Measurements from ENCODE around the gene RIN3.

RIN3 gene

DNA sequence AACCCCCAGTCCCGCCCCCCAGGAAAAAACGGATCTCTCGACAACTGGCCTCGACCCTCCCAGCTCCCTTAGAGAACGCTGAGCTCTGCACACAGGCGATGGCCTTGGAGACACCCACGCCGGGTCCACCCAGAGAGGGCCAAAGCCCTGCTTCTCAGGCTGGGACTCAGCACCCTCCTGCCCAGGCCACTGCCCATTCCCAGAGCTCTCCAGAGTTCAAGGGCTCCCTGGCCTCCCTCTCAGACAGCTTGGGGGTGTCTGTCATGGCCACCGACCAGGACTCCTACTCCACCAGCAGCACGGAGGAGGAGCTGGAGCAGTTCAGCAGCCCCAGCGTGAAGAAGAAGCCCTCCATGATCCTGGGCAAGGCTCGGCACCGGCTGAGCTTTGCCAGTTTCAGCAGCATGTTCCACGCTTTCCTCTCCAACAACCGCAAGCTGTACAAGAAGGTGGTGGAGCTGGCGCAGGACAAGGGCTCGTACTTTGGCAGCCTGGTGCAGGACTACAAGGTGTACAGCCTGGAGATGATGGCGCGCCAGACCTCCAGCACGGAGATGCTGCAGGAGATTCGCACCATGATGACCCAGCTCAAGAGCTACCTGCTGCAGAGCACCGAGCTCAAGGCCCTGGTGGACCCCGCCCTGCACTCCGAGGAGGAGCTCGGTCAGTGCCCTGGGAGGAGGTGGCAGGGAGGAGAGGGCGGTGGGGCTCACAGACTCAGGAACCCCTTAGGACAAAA is 139.0 kb downstream of the RIN3 start:
- Mint-ChIP-seq H3K9me3 (no peaks in the 10 kb centered on the region), H3K4me3 (peak overlapping the region; percentile 99), H3K36me3 (ENCODE audit: low read depth) (peaks cover 56% of the 10 kb centered on the region), H3K27me3 (no peaks in the 10 kb centered on the region), H3K27ac (peak overlapping the region; percentile 96), H3K4me1 (peaks cover 83% of the 10 kb centered on the region)
- ATAC-seq, result no peak
- peak; percentile 34 for DNase-seq

DNA sequence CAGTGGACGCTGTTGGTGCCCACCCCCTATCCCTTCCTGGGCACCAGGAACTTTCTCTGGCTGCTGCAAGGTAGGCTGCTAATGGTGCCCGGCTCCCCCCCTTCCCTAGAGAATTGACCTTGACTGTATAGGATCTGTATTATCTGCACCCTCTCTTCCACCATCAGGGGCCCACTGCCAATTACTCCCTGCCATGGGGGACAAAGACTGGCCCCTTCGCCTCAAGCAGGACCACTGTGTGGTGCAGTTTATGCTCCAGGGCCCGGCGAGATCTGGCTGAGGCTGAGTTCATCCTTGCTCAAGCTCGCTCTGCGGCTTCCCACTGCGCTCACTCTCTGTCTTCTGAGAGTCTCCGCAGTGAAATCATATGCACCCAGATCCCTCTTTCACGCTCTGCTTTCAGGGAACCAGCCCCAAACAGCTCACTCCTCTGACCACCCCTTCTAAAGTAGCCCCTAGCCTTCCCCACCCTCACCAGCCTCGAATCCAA is 139.6 kb downstream of the RIN3 start:
- Mint-ChIP-seq H3K9me3 (no peaks in the 10 kb centered on the region), H3K27me3 (no peaks in the 10 kb centered on the region), H3K27ac (peak overlapping the region; percentile 96), H3K4me1 (peaks cover 82% of the 10 kb centered on the region), H3K4me3 (peak overlapping the region; percentile 99), H3K36me3 (ENCODE audit: low read depth) (peaks cover 60% of the 10 kb centered on the region)
- peak; percentile 47 for DNase-seq
- ATAC-seq, result no peak

DNA sequence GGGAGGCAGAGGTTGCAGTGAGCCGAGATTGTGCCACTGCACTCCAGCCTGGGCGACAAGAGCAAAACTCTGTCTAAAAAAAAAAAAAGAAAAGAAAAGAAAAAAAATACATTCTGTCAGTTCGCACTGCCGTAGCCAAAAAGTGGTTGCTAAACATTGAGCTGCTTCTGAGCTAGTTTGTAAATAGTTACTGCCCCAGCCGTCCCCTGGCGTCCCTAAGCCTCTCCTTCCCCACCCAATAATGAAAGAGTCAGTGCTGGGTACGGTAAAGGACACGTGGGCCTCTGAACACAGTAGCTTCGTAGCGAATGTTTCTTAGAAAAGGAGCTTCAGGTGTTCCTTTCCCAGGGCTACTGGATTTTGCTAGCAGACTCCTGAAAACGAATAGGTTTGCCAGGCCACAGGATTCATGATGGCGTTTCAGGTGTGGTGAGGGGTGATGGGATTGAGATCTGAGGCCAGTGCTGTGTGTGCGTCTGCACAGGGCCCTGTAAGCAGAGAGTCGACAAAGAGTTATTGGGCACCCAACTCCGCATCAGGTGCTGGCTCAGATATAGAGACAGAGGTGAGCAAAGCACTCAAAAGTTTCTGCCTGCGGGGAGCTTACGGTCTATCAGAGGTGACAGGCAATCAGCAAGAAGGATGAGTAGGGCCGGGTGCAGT is 140.8 kb downstream of the RIN3 start:
- no peaks in the 10 kb centered on the region for H3K9me3 Mint-ChIP-seq
- H3K27me3 Mint-ChIP-seq, result no peaks in the 10 kb centered on the region
- DNase-seq (no peak), ATAC-seq (no peak)
- peaks cover 58% of the 10 kb centered on the region for H3K36me3 Mint-ChIP-seq (ENCODE audit: low read depth)
- peak overlapping the region; percentile 99 for H3K4me3 Mint-ChIP-seq
- H3K27ac Mint-ChIP-seq, result peak overlapping the region; percentile 96
- peaks cover 82% of the 10 kb centered on the region for H3K4me1 Mint-ChIP-seq

GRCh38 chr14:92655419-92656201 is 142.0 kb downstream of the RIN3 start:
- no peaks in the 10 kb centered on the region for H3K9me3 Mint-ChIP-seq
- H3K4me1 Mint-ChIP-seq, result peaks cover 82% of the 10 kb centered on the region
- H3K4me3 Mint-ChIP-seq, result peak overlapping the region; percentile 99
- peaks cover 70% of the 10 kb centered on the region for H3K36me3 Mint-ChIP-seq (ENCODE audit: low read depth)
- H3K27ac Mint-ChIP-seq, result peak overlapping the region; percentile 82
- no peaks in the 10 kb centered on the region for H3K27me3 Mint-ChIP-seq
- ATAC-seq, result no peak
- peak; percentile 36 for DNase-seq

- Mint-ChIP-seq H3K27ac (peak overlapping the region; percentile 82), H3K36me3 (ENCODE audit: low read depth) (peaks cover 77% of the 10 kb centered on the region), H3K9me3 (no peaks in the 10 kb centered on the region), H3K27me3 (no peaks in the 10 kb centered on the region), H3K4me3 (peak overlapping the region; percentile 99), H3K4me1 (peaks cover 84% of the 10 kb centered on the region)
- ATAC-seq (no peak), DNase-seq (no peak)
These were observed 142.9 kb downstream of the RIN3 start for GRCh38 chr14:92656306-92657081.

DNA sequence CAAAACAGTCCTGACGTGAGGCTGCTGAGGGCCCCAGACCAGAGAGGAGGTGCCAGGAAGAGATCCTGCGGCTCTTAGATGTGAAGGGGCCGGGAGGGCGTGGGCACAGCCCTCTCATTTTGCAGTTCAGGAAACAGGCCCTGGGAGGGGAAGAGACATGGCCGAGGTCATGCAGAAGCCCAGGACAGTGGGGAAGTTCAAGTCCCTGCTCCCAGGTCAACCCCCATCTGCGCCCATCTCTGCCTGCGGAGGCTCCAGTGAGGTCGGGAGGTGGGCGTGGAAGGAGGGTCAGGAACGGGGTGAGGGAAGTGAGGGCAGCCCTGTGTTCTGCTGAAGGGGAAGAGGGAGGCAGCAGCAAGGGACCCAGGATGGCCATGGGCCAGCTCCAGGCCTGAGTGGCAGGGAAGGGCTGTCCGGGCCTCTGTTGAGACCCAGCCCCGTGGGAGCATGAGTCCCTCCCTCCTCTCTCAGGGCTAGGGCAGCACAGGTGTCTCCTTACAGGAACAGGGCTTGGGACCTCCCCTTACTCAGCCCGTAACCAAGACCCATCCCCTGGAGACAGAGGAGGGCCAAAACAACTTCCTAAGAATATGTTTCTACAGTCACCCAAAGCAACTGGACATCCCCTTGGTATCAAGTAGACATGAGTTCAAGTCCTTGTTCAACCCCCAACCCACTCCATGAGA is 144.0 kb downstream of the RIN3 start:
- H3K9me3 Mint-ChIP-seq, result no peaks in the 10 kb centered on the region
- peaks cover 82% of the 10 kb centered on the region for H3K36me3 Mint-ChIP-seq (ENCODE audit: low read depth)
- H3K27ac Mint-ChIP-seq, result peak overlapping the region; percentile 82
- H3K4me3 Mint-ChIP-seq, result peak overlapping the region; percentile 99
- no peak for ATAC-seq
- no peaks in the 10 kb centered on the region for H3K27me3 Mint-ChIP-seq
- H3K4me1 Mint-ChIP-seq, result peaks cover 90% of the 10 kb centered on the region
- no peak for DNase-seq

DNA sequence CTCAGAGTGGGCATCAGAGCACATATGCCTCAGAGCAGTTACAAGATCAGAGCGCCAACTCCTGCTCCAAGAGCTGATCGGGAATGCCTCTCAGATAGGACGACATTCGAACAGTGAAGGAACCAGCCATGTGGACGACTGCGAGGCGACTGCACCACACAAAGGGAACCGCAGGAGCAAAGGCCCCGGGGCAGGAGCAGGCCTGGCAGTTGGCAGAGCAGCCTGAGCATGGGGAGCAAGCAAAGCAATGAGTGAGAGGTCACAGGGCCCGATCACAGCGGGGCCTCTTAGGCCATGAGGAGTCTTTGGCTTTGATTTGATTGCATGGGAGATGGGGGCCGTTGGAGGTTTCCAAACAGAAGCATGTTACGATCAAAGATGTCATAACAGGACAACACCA is 144.6 kb downstream of the RIN3 start:
- H3K9me3 Mint-ChIP-seq, result no peaks in the 10 kb centered on the region
- H3K27ac Mint-ChIP-seq, result peak overlapping the region; percentile 82
- no peak overlapping the region for H3K4me3 Mint-ChIP-seq
- peaks cover 83% of the 10 kb centered on the region for H3K36me3 Mint-ChIP-seq (ENCODE audit: low read depth)
- peaks cover 93% of the 10 kb centered on the region for H3K4me1 Mint-ChIP-seq
- no peaks in the 10 kb centered on the region for H3K27me3 Mint-ChIP-seq
- no peak for DNase-seq
- no peak for ATAC-seq

DNA sequence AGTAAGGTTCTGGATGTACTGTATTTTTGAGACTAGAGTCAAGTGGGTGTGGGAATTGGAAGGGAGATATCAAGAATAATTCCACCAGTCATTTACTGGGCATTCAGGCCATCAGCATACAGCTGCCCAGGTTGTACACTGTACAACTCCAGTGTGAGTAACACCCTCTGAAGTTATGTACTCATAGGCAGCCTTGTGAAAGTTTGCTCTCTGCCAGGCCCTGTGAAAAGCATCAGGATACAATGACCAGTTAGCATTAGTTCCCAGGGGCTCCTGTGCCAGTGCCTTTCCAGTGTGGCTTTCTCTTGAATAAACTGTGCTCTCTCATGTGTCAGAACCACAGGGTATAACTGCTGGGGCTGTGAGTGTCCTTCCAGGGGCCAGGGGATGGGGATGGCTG is 145.1 kb downstream of the RIN3 start:
- Mint-ChIP-seq H3K9me3 (no peaks in the 10 kb centered on the region), H3K27ac (peak overlapping the region; percentile 82), H3K27me3 (no peaks in the 10 kb centered on the region), H3K4me3 (no peak overlapping the region), H3K36me3 (ENCODE audit: low read depth) (peaks cover 81% of the 10 kb centered on the region), H3K4me1 (peaks cover 90% of the 10 kb centered on the region)
- DNase-seq, result no peak
- ATAC-seq, result no peak

DNA sequence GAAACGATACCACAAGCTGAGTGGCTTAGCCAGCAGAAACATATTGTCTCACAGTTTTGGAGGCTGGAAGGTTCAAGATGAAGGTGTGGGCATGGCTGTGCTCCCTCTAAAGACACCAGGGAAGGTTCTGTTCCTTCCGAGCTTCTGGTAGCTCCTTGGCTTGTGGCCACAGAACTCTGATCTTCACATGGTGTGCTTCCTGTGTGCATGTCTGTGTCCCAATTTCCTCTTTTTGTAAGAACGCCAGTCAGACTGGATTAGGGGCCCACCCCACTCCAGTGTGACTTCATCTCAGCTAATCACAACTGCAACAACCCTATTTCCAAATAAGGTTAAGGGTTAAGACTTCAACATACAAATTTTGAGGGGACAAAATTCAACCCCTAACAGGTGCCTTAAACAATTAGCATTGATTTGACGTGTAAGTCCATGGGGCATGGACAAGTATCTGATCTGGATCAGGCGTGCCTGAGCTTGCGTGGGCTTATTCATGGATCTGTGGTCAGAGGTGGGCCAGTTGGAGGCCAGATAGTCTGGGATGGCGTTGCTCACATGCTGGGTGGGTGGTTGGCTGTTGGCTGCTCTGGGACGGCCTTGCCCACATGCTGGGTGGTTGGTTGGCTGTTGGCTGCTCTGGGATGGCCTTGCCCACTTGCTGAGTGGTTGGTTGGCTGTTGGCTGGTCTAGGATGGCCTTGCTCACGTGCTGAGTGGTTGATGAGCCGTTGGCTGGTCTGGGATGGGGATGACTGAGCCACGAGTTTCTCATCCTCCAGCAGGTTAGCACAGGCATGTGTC is 146.4 kb downstream of the RIN3 start:
- no peaks in the 10 kb centered on the region for H3K9me3 Mint-ChIP-seq
- H3K27me3 Mint-ChIP-seq, result no peaks in the 10 kb centered on the region
- peak overlapping the region; percentile 56 for H3K27ac Mint-ChIP-seq
- no peak overlapping the region for H3K4me3 Mint-ChIP-seq
- ATAC-seq (no peak), DNase-seq (no peak)
- H3K4me1 Mint-ChIP-seq, result peaks cover 91% of the 10 kb centered on the region
- H3K36me3 Mint-ChIP-seq (ENCODE audit: low read depth), result peaks cover 82% of the 10 kb centered on the region

GRCh38 chr14:92660571-92660970 is 147.0 kb downstream of the RIN3 start:
- Mint-ChIP-seq H3K27ac (peak overlapping the region; percentile 56), H3K9me3 (no peaks in the 10 kb centered on the region), H3K4me3 (no peak overlapping the region), H3K27me3 (no peaks in the 10 kb centered on the region), H3K36me3 (ENCODE audit: low read depth) (peaks cover 81% of the 10 kb centered on the region), H3K4me1 (peaks cover 90% of the 10 kb centered on the region)
- ATAC-seq (no peak), DNase-seq (no peak)

GRCh38 chr14:92663049-92663448 is 149.5 kb downstream of the RIN3 start:
- peak overlapping the region; percentile 69 for H3K27ac Mint-ChIP-seq
- H3K36me3 Mint-ChIP-seq (ENCODE audit: low read depth), result peaks cover 85% of the 10 kb centered on the region

DNA sequence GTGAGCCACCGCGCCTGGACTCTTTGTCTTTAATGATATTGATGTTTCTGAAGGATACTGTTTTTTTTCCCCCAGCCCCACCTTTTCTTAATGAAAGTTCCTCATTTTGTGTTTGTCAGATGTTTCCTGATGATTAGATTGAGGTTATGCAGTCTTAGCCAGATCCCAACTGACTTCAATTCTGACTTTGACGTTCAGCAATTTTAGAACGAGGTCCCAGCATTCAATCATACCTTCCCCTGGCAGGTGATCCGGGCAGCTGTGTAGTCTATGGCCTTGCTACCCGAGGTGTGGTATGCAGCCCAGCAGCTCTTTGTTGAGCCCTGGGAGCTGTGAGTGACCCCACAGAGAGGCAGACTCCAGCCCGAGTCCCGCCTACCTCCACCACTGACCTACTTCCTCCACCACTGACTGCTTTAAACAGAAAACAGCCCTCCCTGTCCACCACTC is 152.1 kb downstream of the RIN3 start:
- no peaks in the 10 kb centered on the region for H3K9me3 Mint-ChIP-seq
- H3K27ac Mint-ChIP-seq, result peak overlapping the region; percentile 79
- peaks cover 82% of the 10 kb centered on the region for H3K36me3 Mint-ChIP-seq (ENCODE audit: low read depth)
- peak overlapping the region; percentile 9 for H3K4me3 Mint-ChIP-seq
- ATAC-seq, result no peak
- H3K27me3 Mint-ChIP-seq, result no peaks in the 10 kb centered on the region
- no peak for DNase-seq
- peaks cover 91% of the 10 kb centered on the region for H3K4me1 Mint-ChIP-seq

More at GRCh38 chr14:92663049-92663448, 149.5 kb downstream of the RIN3 start:
- Mint-ChIP-seq H3K4me1 (peaks cover 91% of the 10 kb centered on the region), H3K9me3 (no peaks in the 10 kb centered on the region), H3K27me3 (no peaks in the 10 kb centered on the region), H3K4me3 (no peak overlapping the region)
- no peak for ATAC-seq
- DNase-seq, result no peak

DNA sequence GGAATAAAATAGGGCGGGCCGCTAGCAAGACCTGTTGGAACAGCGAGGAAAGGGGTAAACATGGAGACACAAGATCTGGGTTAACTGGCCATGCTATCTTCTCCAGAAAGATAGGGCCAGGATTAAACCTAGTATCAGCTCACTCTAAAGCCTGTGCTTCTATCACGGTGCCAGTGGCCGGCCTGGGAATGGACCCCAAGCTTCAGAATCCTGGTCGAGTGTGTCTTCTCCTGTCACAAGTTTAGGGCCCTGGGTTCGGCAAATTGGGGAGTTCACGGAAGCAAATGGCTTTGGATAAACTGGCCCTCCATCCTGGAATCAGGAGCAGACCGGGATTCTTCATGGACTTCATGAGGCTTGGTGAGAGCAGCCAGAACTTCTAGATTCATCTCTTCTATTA is 152.7 kb downstream of the RIN3 start:
- H3K4me3 Mint-ChIP-seq, result peak overlapping the region; percentile 9
- H3K36me3 Mint-ChIP-seq (ENCODE audit: low read depth), result peaks cover 80% of the 10 kb centered on the region
- ATAC-seq (no peak), DNase-seq (no peak)
- peaks cover 91% of the 10 kb centered on the region for H3K4me1 Mint-ChIP-seq
- H3K27ac Mint-ChIP-seq, result peak overlapping the region; percentile 79
- H3K9me3 Mint-ChIP-seq, result no peaks in the 10 kb centered on the region
- no peaks in the 10 kb centered on the region for H3K27me3 Mint-ChIP-seq

Data from activated naive CD8-positive, alpha-beta T cell treated with anti-CD3 and anti-CD28 coated beads, Interleukin-2, amount 50 U/mL, for 24 hours (primary cell).